ENCODE data around the gene SFI1. TPM values are rescaled to one million over a fixed set of nuclear protein-coding genes. Genes with fewer than 3 reads are reported as not detected.
A peak's percentile ranks its signal among the peaks of the same experiment; 100 is the strongest.

The SFI1 gene
- total and polyA plus RNA-seq, 2 of the 4 experiments (the other 2 are of a cell fraction) = 9.9 to 12.0 TPM

GRCh38 chr22:31561238-31561887 lies 65.0 kb downstream of the SFI1 start:
- Histone ChIP-seq H4K5ac (ENCODE audit: low read depth, low read length) (no peak overlapping the region), H3K4me2 (ENCODE audit: low read depth, low read length) (no peak overlapping the region), H3K56ac (ENCODE audit: extremely low read depth, insufficient read depth, low read length) (no peak overlapping the region), H2BK5ac (ENCODE audit: low read depth, low read length, poor library complexity, severe bottlenecking) (peak overlapping the region; percentile 39), H2BK120ac (ENCODE audit: low read depth, low read length) (peak overlapping the region; percentile 52), H3K27ac (ENCODE audit: insufficient read depth, low read length) (no peak overlapping the region), H3K18ac (ENCODE audit: low read depth, low read length) (no peak overlapping the region), H3K36me3 (ENCODE audit: control insufficient read depth, insufficient read depth, low read length) (no peaks in the 10 kb centered on the region), H3K23ac (ENCODE audit: low read depth, low read length) (no peak overlapping the region), H3K4ac (ENCODE audit: low read depth, low read length) (no peak overlapping the region), H3K9ac (ENCODE audit: low read depth, low read length) (no peak overlapping the region), H2BK20ac (ENCODE audit: low read depth, low read length) (peak overlapping the region; percentile 31; the same call in 1 of the 2 replicates), H3K9me1 (ENCODE audit: insufficient read depth, low read length) (no peaks in the 10 kb centered on the region), H4K20me1 (ENCODE audit: insufficient read depth, low read length) (no peaks in the 10 kb centered on the region), H3K9me3 (ENCODE audit: control insufficient read depth, insufficient read depth, low read length) (no peaks in the 10 kb centered on the region), H3K79me1 (ENCODE audit: low read depth in 1 of 2, low read length in 2 of 2) (no peaks in the 10 kb centered on the region), H2AK5ac (ENCODE audit: low read depth, low read length) (0 out of 2 replicates have a peak overlapping the region, but pooled peaks have one; percentile 18), H4K8ac (ENCODE audit: low read depth in 2 of 2, low read length in 2 of 2) (peak overlapping the region in 1 of 2 experiments; percentile 59; a peak in 1 of 4 replicates), H3K27me3 (ENCODE audit: control insufficient read depth, insufficient read depth, low read length) (no peaks in the 10 kb centered on the region), H3K4me1 (ENCODE audit: control insufficient read depth, insufficient read depth, low read length) (no peaks in the 10 kb centered on the region; the same call in 1 of the 2 replicates), H2BK15ac (ENCODE audit: low read depth, low read length) (no peak overlapping the region), H2AFZ (replicated peaks; ENCODE audit: low read length, poor library complexity) (peak overlapping the region; percentile 66), H2AK9ac (replicated peaks; ENCODE audit: low read depth, low read length, poor library complexity) (peak overlapping the region; percentile 53), H3K4me3 (ENCODE audit: insufficient read depth, low read depth, low read length) (no peak overlapping the region), H3K14ac (replicated peaks; ENCODE audit: low read depth, low read length) (no peak overlapping the region), H4K91ac (ENCODE audit: insufficient read depth, low read depth, low read length) (peak overlapping the region; percentile 0; the same call in 1 of the 2 replicates)
- POLR2A ChIA-PET (ENCODE audit: unreplicated experiment) = no interaction called here
- CTCF ChIA-PET = interaction anchor here (0.7 to 1.4 kb wide), 5 partner anchors 9 to 86 kb away, joined by 3 to 6 read pairs (median 3); no protein-coding TSS in a partner anchor
- intact Hi-C loops (cut with micrococcal nuclease) (loop anchor here (1.0 to 5.0 kb wide), 3 partner anchors 69 to 391 kb away; partner anchors contain the start of genes DEPDC5 and PRR14L), dilution Hi-C loops (cut with HindIII; ENCODE audit: low sequenced_read_pairs, unreplicated experiment) (no loop called here), in situ Hi-C loops (cut with MboI; ENCODE audit: low sequenced_read_pairs) (loop anchor here (25.0 kb wide), 1 partner anchor 401 kb away; no protein-coding TSS in a partner anchor)
- no TSS peak for BruUV-seq (replicated peaks)
- DNase-seq = peak; percentile 77
- TF ChIP-seq CEBPB (IDR thresholded peaks at IDR 0.05; ENCODE audit: low read depth, low read length) (no peak), SMC3 (IDR thresholded peaks at IDR 0.05; ENCODE audit: low read depth, low read length) (peak; percentile 83), MAZ (IDR thresholded peaks at IDR 0.05; ENCODE audit: borderline replicate concordance, low read depth, low read length) (peak; percentile 19; the same call in 1 of the 2 replicates), POLR2A (IDR thresholded peaks at IDR 0.05; ENCODE audit: low read depth, low read length) (0 out of 2 replicates have a peak, but pooled peaks have one; percentile 20), CTCF (conservative IDR thresholded peaks at IDR 0.05; ENCODE audit: low read depth, low read length) (peak; percentile 86), RAD21 (IDR thresholded peaks at IDR 0.05; ENCODE audit: low read length) (peak; percentile 85)
- TF ChIP-seq, protein P1, sequence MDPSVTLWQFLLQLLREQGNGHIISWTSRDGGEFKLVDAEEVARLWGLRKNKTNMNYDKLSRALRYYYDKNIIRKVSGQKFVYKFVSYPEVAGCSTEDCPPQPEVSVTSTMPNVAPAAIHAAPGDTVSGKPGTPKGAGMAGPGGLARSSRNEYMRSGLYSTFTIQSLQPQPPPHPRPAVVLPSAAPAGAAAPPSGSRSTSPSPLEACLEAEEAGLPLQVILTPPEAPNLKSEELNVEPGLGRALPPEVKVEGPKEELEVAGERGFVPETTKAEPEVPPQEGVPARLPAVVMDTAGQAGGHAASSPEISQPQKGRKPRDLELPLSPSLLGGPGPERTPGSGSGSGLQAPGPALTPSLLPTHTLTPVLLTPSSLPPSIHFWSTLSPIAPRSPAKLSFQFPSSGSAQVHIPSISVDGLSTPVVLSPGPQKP (IDR thresholded peaks at IDR 0.05; ENCODE audit: borderline replicate concordance, low read depth, low read length) = no peak
- WGBS, 2 experiments (ENCODE audit: extremely low coverage in 2 of 2, insufficient read length in 1 of 2) = no CpG with 5 or more reads among the region's 6 CpGs
- peak; percentile 100 for ATAC-seq (ENCODE audit: low read depth)

Data from IMR-90 (cell line).